ENCODE results near the gene HES2. TPM values are rescaled to one million over a fixed set of nuclear protein-coding genes. Genes with fewer than 3 reads are reported as not detected.

The HES2 gene
- total and polyA plus RNA-seq, 4 experiments from 2014 or later: not detected

DNA sequence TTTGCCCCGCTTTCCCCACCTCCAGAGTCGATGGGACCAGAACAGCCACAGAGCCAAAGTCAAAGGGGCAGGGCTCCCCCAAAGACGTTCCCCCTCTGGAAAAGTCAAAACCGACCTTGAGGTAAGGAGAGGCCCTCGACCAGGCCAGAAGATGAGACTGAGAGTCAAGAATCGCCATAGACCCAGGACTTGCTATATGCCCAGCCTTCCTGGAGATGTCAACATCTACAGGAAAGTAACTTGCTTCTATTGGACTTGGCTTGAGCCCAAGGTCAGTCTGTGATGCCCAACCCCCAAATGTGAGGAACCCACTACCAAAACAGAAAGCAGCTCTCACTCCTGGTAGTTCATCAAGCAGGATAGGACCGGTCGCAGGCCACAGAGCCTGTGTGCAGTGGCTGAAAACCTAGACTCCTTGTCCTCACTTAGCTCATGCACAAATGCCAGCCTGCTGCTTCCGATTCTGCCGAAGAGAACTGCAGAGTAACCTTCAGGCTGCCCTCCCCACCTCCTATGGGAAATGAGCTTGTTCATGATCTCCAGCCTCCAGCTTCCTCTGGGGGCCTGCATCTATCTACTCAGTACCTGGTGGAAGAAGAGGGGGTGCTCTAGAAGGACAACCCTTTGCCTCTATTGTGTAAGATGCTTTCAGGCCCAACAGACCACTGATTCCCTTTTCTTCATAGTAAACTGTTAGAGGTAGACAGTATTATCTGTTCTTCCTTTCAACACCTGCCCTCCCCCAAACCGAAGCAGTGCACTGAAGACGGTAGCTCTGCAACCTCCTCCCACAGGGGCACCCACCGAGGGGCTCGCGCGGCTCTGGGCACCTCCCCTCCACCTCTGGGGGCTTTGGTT lies 27.5 kb downstream of the HES2 start:
- Mint-ChIP-seq H3K27ac (peak overlapping the region; percentile 65 to 88 (median 81)), H3K4me1 (peaks cover 12 to 29% (median 18%) of the 10 kb centered on the region in 4 donors), H3K4me3 (peak overlapping the region; percentile 76 to 83 (median 79)), H3K36me3 (no peaks in the 10 kb centered on the region), H3K9me3 (no peaks in the 10 kb centered on the region), H3K27me3 (no peaks in the 10 kb centered on the region)
- H3K4me1 ChIP-seq (ENCODE audit: insufficient read depth, low read length): peaks cover 25% of the 10 kb centered on the region
- H3K27ac ChIP-seq (ENCODE audit: low read depth, low read length): peak overlapping the region; percentile 67
- peak overlapping the region in 1 of 2 donors; percentile 40 for H3K4me3 ChIP-seq (ENCODE audit: low read length in 2 of 2)
- H3K36me3 ChIP-seq (ENCODE audit: insufficient read depth, low read length): no peaks in the 10 kb centered on the region
- CTCF ChIA-PET (ENCODE audit: partially characterized antibody): interaction anchor here (0.8 to 5.1 kb wide), 6 partner anchors 12 to 145 kb away, joined by 3 to 27 read pairs (median 4); no protein-coding TSS in a partner anchor
- DNase-seq: peak in 3 of 5 donors; percentile 9 to 39 (median 12)
- intact Hi-C loops (cut with micrococcal nuclease): loop anchor here (5.0 kb wide), 2 partner anchors 195 to 400 kb away; partner anchors contain the start of genes NPHP4 and RPL22
- H3K27me3 ChIP-seq (ENCODE audit: insufficient read depth, low read length): no peaks in the 10 kb centered on the region
- POLR2A ChIA-PET (ENCODE audit: partially characterized antibody): interaction anchor here (4.9 kb wide), 1 partner anchor 31 kb away, joined by 52 read pairs; no protein-coding TSS in a partner anchor
- no peaks in the 10 kb centered on the region for H3K9me3 ChIP-seq (ENCODE audit: control insufficient read depth in 1 of 2, low read length in 2 of 2)

DNA sequence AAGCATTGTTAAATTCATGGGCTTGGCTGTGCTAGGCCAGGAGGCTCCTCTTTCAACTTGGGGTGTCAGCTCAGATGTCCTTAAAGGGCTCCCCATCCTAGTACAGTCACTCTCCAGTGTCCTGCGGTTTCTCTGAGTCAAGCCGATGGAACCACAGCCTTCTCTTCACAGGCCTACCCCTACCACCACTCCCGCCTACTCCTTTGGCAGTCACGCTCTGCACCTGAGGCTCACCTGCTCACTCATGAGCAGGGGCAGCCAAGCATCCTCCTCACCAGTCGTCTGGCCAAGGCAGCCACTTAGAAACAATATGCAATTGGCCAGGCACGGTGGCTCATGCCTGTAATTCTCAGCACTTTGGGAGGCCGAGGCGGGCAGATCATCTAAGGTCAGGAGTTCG lies 29.7 kb downstream of the HES2 start:
- no peaks in the 10 kb centered on the region for H3K27me3 ChIP-seq (ENCODE audit: insufficient read depth, low read length)
- no peak for DNase-seq
- ChIA-PET POLR2A (ENCODE audit: partially characterized antibody) (no interaction called here), CTCF (ENCODE audit: partially characterized antibody) (no interaction called here)
- H3K4me3 ChIP-seq (ENCODE audit: low read length in 2 of 2): no peak overlapping the region
- H3K4me1 ChIP-seq (ENCODE audit: insufficient read depth, low read length): peaks cover 23% of the 10 kb centered on the region
- H3K27ac ChIP-seq (ENCODE audit: low read depth, low read length): no peak overlapping the region
- H3K9me3 ChIP-seq (ENCODE audit: control insufficient read depth in 1 of 2, low read length in 2 of 2): no peaks in the 10 kb centered on the region
- H3K27ac Mint-ChIP-seq: peak overlapping the region in 1 of 7 donors; percentile 42
- no peaks in the 10 kb centered on the region for H3K36me3 ChIP-seq (ENCODE audit: insufficient read depth, low read length)
- H3K4me1 Mint-ChIP-seq: peaks cover 9 to 19% (median 15%) of the 10 kb centered on the region in 4 donors
- no peaks in the 10 kb centered on the region for H3K36me3 Mint-ChIP-seq
- no peaks in the 10 kb centered on the region for H3K9me3 Mint-ChIP-seq
- H3K27me3 Mint-ChIP-seq: no peaks in the 10 kb centered on the region
- intact Hi-C loops (cut with micrococcal nuclease): loop anchor here (5.0 kb wide), 2 partner anchors 193 to 398 kb away; partner anchors contain the start of genes NPHP4 and RPL22
- H3K4me3 Mint-ChIP-seq: no peak overlapping the region

DNA sequence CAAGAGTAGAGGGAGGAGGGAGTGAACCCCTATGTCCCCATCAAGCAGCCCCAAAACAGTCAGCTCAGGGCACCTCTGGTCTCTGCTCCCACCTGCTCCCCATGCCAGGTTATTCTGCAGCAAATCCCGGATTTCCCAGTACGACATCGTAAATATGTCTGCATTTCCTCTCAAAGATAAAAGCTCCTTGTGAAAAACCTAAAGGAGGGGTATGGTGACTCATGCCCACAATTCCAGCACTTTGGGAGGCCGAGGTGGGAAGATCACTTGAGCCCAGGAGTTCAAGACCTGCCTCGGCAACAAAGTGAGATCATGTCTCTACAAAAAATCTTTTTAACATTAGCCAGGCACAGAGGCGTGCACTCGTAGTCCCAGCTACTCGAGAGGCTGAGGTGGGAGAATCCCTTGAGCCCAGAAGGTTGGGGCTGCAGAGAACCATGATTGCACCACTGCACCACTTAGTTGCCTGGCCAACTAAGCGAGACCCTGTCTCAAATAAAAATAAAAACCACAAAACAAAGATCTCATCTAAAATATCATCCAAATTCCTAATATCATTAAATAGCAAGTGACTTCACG lies 33.3 kb downstream of the HES2 start:
- intact Hi-C loops (cut with micrococcal nuclease): no loop called here
- peak overlapping the region in 1 of 7 donors; percentile 47 for H3K27ac Mint-ChIP-seq
- POLR2A ChIA-PET (ENCODE audit: partially characterized antibody): no interaction called here
- no peaks in the 10 kb centered on the region for H3K36me3 ChIP-seq (ENCODE audit: insufficient read depth, low read length)
- H3K4me3 ChIP-seq (ENCODE audit: low read length in 2 of 2): no peak overlapping the region
- DNase-seq: no peak
- no peak overlapping the region for H3K27ac ChIP-seq (ENCODE audit: low read depth, low read length)
- CTCF ChIA-PET (ENCODE audit: partially characterized antibody): interaction anchor here (1.2 kb wide), 1 partner anchor 23 kb away, joined by 5 read pairs; no protein-coding TSS in a partner anchor
- no peaks in the 10 kb centered on the region for H3K9me3 ChIP-seq (ENCODE audit: control insufficient read depth in 1 of 2, low read length in 2 of 2)
- no peak overlapping the region for H3K4me3 Mint-ChIP-seq
- no peaks in the 10 kb centered on the region for H3K36me3 Mint-ChIP-seq
- H3K27me3 ChIP-seq (ENCODE audit: insufficient read depth, low read length): no peaks in the 10 kb centered on the region
- no peaks in the 10 kb centered on the region for H3K27me3 Mint-ChIP-seq
- no peaks in the 10 kb centered on the region for H3K4me1 ChIP-seq (ENCODE audit: insufficient read depth, low read length)
- no peaks in the 10 kb centered on the region for H3K9me3 Mint-ChIP-seq
- peaks cover 0 to 2% (median 0%) of the 10 kb centered on the region in 4 donors for H3K4me1 Mint-ChIP-seq

GRCh38 chr1:6385488-6386191 lies 34.1 kb downstream of the HES2 start:
- POLR2A ChIA-PET (ENCODE audit: partially characterized antibody): no interaction called here
- no peaks in the 10 kb centered on the region for H3K27me3 Mint-ChIP-seq

DNA sequence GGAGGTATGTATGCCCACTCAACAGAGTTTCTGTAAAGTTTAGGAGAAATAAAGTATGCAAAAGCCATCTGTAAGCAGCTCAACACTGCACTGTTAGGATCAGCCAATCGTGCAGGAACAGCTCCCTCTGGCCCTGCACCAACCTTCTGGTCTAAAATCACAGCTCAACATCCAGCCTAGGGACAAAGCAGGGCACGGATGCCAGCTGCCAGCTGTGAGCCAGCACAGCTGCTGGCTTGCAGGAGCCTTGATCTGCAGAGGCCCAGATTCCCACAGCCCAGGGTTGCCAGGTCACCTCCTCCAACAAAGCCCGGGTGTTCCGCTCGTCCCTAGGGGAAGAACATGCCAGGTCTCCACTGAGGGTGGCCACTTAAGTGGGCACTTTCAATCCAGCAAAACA lies 34.8 kb downstream of the HES2 start:
- H3K9me3 Mint-ChIP-seq: no peaks in the 10 kb centered on the region
- peaks cover 0 to 2% (median 0%) of the 10 kb centered on the region in 4 donors for H3K4me1 Mint-ChIP-seq
- no peak overlapping the region for H3K4me3 Mint-ChIP-seq
- no peaks in the 10 kb centered on the region for H3K9me3 ChIP-seq (ENCODE audit: control insufficient read depth in 1 of 2, low read length in 2 of 2)
- no peaks in the 10 kb centered on the region for H3K36me3 ChIP-seq (ENCODE audit: insufficient read depth, low read length)
- no peak overlapping the region for H3K4me3 ChIP-seq (ENCODE audit: low read length in 2 of 2)
- ChIA-PET CTCF (ENCODE audit: partially characterized antibody) (interaction anchor here (1.0 to 1.4 kb wide), 4 partner anchors 19 to 138 kb away, joined by 3 to 4 read pairs (median 3); no protein-coding TSS in a partner anchor), POLR2A (ENCODE audit: partially characterized antibody) (no interaction called here)
- no peak overlapping the region for H3K27ac ChIP-seq (ENCODE audit: low read depth, low read length)
- no peak for DNase-seq
- no peaks in the 10 kb centered on the region for H3K4me1 ChIP-seq (ENCODE audit: insufficient read depth, low read length)
- H3K36me3 Mint-ChIP-seq: peaks cover 0 to 1% of the 10 kb centered on the region in 2 donors
- intact Hi-C loops (cut with micrococcal nuclease): no loop called here
- peak overlapping the region in 1 of 7 donors; percentile 48 for H3K27ac Mint-ChIP-seq
- no peaks in the 10 kb centered on the region for H3K27me3 ChIP-seq (ENCODE audit: insufficient read depth, low read length)
- no peaks in the 10 kb centered on the region for H3K27me3 Mint-ChIP-seq

More at GRCh38 chr1:6385488-6386191, 34.1 kb downstream of the HES2 start:
- Mint-ChIP-seq H3K27ac (no peak overlapping the region), H3K9me3 (no peaks in the 10 kb centered on the region), H3K4me3 (no peak overlapping the region), H3K4me1 (peaks cover 0 to 2% (median 0%) of the 10 kb centered on the region in 4 donors), H3K36me3 (no peaks in the 10 kb centered on the region)
- DNase-seq: no peak
- Histone ChIP-seq H3K4me1 (ENCODE audit: insufficient read depth, low read length) (no peaks in the 10 kb centered on the region), H3K4me3 (ENCODE audit: low read length in 2 of 2) (no peak overlapping the region), H3K27ac (ENCODE audit: low read depth, low read length) (no peak overlapping the region), H3K36me3 (ENCODE audit: insufficient read depth, low read length) (no peaks in the 10 kb centered on the region), H3K27me3 (ENCODE audit: insufficient read depth, low read length) (no peaks in the 10 kb centered on the region), H3K9me3 (ENCODE audit: control insufficient read depth in 1 of 2, low read length in 2 of 2) (no peaks in the 10 kb centered on the region)
- intact Hi-C loops (cut with micrococcal nuclease): no loop called here
- CTCF ChIA-PET (ENCODE audit: partially characterized antibody): interaction anchor here (1.1 kb wide), 1 partner anchor 28 kb away, joined by 3 read pairs; no protein-coding TSS in a partner anchor

DNA sequence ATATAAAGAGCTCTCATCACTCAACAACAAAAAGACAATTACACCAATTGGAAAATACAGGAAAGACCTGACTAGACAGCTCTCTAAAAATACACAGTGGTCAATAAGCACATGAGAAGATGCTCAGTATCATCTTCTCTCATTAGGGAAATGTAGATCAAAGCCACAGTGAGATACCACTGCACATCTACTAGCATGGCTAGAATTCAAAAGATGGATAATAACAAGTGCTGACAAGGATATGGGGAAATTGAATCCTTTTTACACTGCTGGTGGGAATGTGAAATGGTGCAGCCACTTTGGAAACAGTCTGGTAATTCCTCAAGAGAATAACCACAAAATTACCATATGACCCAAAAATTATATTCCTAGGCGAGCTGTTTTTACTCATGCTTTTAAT lies 35.6 kb downstream of the HES2 start:
- Histone ChIP-seq H3K4me1 (ENCODE audit: insufficient read depth, low read length) (no peaks in the 10 kb centered on the region), H3K27me3 (ENCODE audit: insufficient read depth, low read length) (no peaks in the 10 kb centered on the region), H3K9me3 (ENCODE audit: control insufficient read depth in 1 of 2, low read length in 2 of 2) (no peaks in the 10 kb centered on the region), H3K4me3 (ENCODE audit: low read length in 2 of 2) (no peak overlapping the region), H3K27ac (ENCODE audit: low read depth, low read length) (no peak overlapping the region), H3K36me3 (ENCODE audit: insufficient read depth, low read length) (no peaks in the 10 kb centered on the region)
- ChIA-PET CTCF (ENCODE audit: partially characterized antibody) (interaction anchor here (1.0 to 1.4 kb wide), 5 partner anchors 16 to 137 kb away, joined by 3 to 6 read pairs (median 3); no protein-coding TSS in a partner anchor), POLR2A (ENCODE audit: partially characterized antibody) (no interaction called here)
- H3K4me1 Mint-ChIP-seq: peaks cover 0 to 2% (median 0%) of the 10 kb centered on the region in 4 donors
- no peak overlapping the region for H3K4me3 Mint-ChIP-seq
- intact Hi-C loops (cut with micrococcal nuclease): no loop called here
- H3K9me3 Mint-ChIP-seq: no peaks in the 10 kb centered on the region
- no peak for DNase-seq
- no peaks in the 10 kb centered on the region for H3K27me3 Mint-ChIP-seq
- H3K36me3 Mint-ChIP-seq: peaks cover 0 to 4% of the 10 kb centered on the region in 2 donors
- no peak overlapping the region for H3K27ac Mint-ChIP-seq

Measured in CD4-positive, alpha-beta memory T cell (primary cell).